ENCODE measurements around the gene NCAPG2. TPM values are rescaled to one million over a fixed set of nuclear protein-coding genes. Genes with fewer than 3 reads are reported as not detected.

Gene NCAPG2
- polyA plus RNA-seq, 1 experiment = 19.5 TPM

- ChIA-PET POLR2A (no interaction called here), CTCF (interaction anchor here (1.1 to 1.4 kb wide), 2 partner anchors 11 to 12 kb away, joined by 3 to 4 read pairs; no protein-coding TSS in a partner anchor)
- DNase-seq (ENCODE audit: low read depth) = no peak
- Histone ChIP-seq H3K4me3 (ENCODE audit: low read depth, low read length) (no peak overlapping the region), H3K27me3 (ENCODE audit: control insufficient read depth, insufficient read depth, low read length) (no peaks in the 10 kb centered on the region), H3K36me3 (ENCODE audit: control insufficient read depth, insufficient read depth, low read length) (no peaks in the 10 kb centered on the region)
- TF ChIP-seq CTCF (IDR thresholded peaks at IDR 0.05; ENCODE audit: insufficient read depth, low read depth, low read length) = no peak
These were observed 88.6 kb downstream of the NCAPG2 start for GRCh38 chr7:158616050-158616449.

- ChIA-PET POLR2A (interaction anchor here (0.6 kb wide), 1 partner anchor 34 kb away, joined by 3 read pairs; no protein-coding TSS in a partner anchor), CTCF (interaction anchor here (1.4 kb wide), 3 partner anchors 8 to 31 kb away, joined by 3 to 4 read pairs (median 4); no protein-coding TSS in a partner anchor)
- TF ChIP-seq CTCF (IDR thresholded peaks at IDR 0.05; ENCODE audit: insufficient read depth, low read depth, low read length) = no peak
- Histone ChIP-seq H3K4me3 (ENCODE audit: low read depth, low read length) (no peak overlapping the region), H3K36me3 (ENCODE audit: control insufficient read depth, insufficient read depth, low read length) (no peaks in the 10 kb centered on the region), H3K27me3 (ENCODE audit: control insufficient read depth, insufficient read depth, low read length) (no peaks in the 10 kb centered on the region)
- peak; percentile 26 for DNase-seq (ENCODE audit: low read depth)
These were observed 89.9 kb downstream of the NCAPG2 start for GRCh38 chr7:158614700-158615099.

GRCh38 chr7:158613481-158613880 lies 91.1 kb downstream of the NCAPG2 start:
- no peaks in the 10 kb centered on the region for H3K27me3 ChIP-seq (ENCODE audit: control insufficient read depth, insufficient read depth, low read length)
- no peak for TF ChIP-seq CTCF (IDR thresholded peaks at IDR 0.05; ENCODE audit: insufficient read depth, low read depth, low read length)
- H3K4me3 ChIP-seq (ENCODE audit: low read depth, low read length) = no peak overlapping the region
- ChIA-PET POLR2A (no interaction called here), CTCF (no interaction called here)
- no peaks in the 10 kb centered on the region for H3K36me3 ChIP-seq (ENCODE audit: control insufficient read depth, insufficient read depth, low read length)
- DNase-seq (ENCODE audit: low read depth) = no peak

- Histone ChIP-seq H3K36me3 (ENCODE audit: control insufficient read depth, insufficient read depth, low read length) (no peaks in the 10 kb centered on the region), H3K4me3 (ENCODE audit: low read depth, low read length) (no peak overlapping the region), H3K27me3 (ENCODE audit: control insufficient read depth, insufficient read depth, low read length) (no peaks in the 10 kb centered on the region)
- POLR2A ChIA-PET = no interaction called here
- CTCF ChIA-PET = no interaction called here
- TF ChIP-seq CTCF (IDR thresholded peaks at IDR 0.05; ENCODE audit: insufficient read depth, low read depth, low read length) = no peak
- no peak for DNase-seq (ENCODE audit: low read depth)
These were observed 92.1 kb downstream of the NCAPG2 start for GRCh38 chr7:158612546-158612945.

- TF ChIP-seq CTCF (IDR thresholded peaks at IDR 0.05; ENCODE audit: insufficient read depth, low read depth, low read length) = no peak
- Histone ChIP-seq H3K27me3 (ENCODE audit: control insufficient read depth, insufficient read depth, low read length) (no peaks in the 10 kb centered on the region), H3K4me3 (ENCODE audit: low read depth, low read length) (no peak overlapping the region), H3K36me3 (ENCODE audit: control insufficient read depth, insufficient read depth, low read length) (no peaks in the 10 kb centered on the region)
- DNase-seq (ENCODE audit: low read depth) = no peak
- CTCF ChIA-PET = no interaction called here
- POLR2A ChIA-PET = no interaction called here
These were observed 93.1 kb downstream of the NCAPG2 start for GRCh38 chr7:158611541-158611940.
